ENCODE measurements around the gene AVEN. TPM values are rescaled to one million over a fixed set of nuclear protein-coding genes. Genes with fewer than 3 reads are reported as not detected.

AVEN gene
- total and polyA plus RNA-seq, 3 donors from 2014 or later = 23.4 to 35.1 (median 25.4) TPM

DNA sequence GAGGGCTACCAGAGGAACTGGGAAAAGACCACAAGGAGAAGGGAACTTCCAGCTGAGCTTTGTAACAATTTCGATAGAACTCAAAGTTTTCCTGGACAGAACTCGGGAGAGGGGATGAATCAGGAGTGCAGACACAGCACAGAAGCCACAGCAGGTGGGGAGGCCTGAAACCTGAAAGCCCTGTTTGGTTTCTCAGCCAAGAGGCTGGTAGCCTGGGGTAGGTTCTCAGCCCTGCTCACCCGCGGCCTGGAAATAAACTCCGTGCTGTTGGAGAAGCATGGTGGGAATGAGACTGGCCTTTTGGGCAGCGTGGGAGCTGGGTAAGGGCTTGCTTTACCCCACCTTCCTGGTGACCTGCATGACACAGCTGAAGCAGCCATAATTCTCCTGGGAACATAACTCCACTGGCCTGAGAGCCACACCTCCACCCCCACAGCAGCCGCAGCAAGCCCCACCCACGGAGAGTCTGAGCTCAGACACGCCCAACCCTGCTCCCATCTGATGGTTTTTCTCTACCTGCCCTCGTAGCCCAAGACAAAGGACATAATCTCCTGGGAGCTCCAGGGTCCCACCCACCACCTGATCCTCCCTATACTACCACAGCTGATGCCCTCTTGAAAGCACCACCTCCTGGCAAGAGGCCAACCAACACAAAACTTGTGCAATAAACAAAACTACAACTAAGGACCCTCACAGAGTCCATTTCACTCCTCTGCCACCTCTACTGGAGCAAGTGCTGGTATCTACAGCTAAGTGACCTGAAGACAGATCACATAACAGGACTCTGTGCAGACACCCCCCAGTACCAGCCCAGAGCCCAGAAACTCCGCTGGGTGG lies 123.2 kb downstream of the AVEN start:
- Histone ChIP-seq H3K27me3 (no peaks in the 10 kb centered on the region), H3K27ac (no peak overlapping the region), H3K36me3 (ENCODE audit: low read depth, missing control alignments) (no peaks in the 10 kb centered on the region), H3K9me3 (no peaks in the 10 kb centered on the region), H3K4me3 (no peak overlapping the region), H3K4me1 (no peaks in the 10 kb centered on the region)
- WGBS, 2 donors = 78 to 80% methylated on average over 9 to 11 of the region's 11 CpGs
- no peak for TF ChIP-seq CTCF (IDR thresholded peaks at IDR 0.05)
- TF ChIP-seq POLR2A (IDR thresholded peaks at IDR 0.05) = no peak
- intact Hi-C loops (cut with DNase I; ENCODE audit: low total_unique reads) = no loop called here
- DNase-seq = no peak

GRCh38 chr15:33913459-33913858 lies 125.5 kb downstream of the AVEN start:
- Histone ChIP-seq H3K27ac (no peak overlapping the region), H3K36me3 (ENCODE audit: low read depth, missing control alignments) (no peaks in the 10 kb centered on the region), H3K9me3 (no peaks in the 10 kb centered on the region), H3K4me3 (no peak overlapping the region), H3K27me3 (no peaks in the 10 kb centered on the region), H3K4me1 (no peaks in the 10 kb centered on the region)
- no peak for DNase-seq
- intact Hi-C loops (cut with DNase I; ENCODE audit: low total_unique reads) = no loop called here
- WGBS, 2 donors = 78 to 82% methylated on average over 1 of the region's 1 CpG
- TF ChIP-seq CTCF (IDR thresholded peaks at IDR 0.05) (no peak), POLR2A (IDR thresholded peaks at IDR 0.05) (no peak)

- no peaks in the 10 kb centered on the region for H3K36me3 ChIP-seq (ENCODE audit: low read depth, missing control alignments)
- H3K4me3 ChIP-seq = no peak overlapping the region
- H3K27me3 ChIP-seq = no peaks in the 10 kb centered on the region
- H3K9me3 ChIP-seq = no peaks in the 10 kb centered on the region
- no peak for TF ChIP-seq POLR2A (IDR thresholded peaks at IDR 0.05)
- TF ChIP-seq CTCF (IDR thresholded peaks at IDR 0.05) = no peak
- H3K4me1 ChIP-seq = peaks cover 1% of the 10 kb centered on the region
- intact Hi-C loops (cut with DNase I; ENCODE audit: low total_unique reads) = no loop called here
- DNase-seq = no peak
- H3K27ac ChIP-seq = no peak overlapping the region
These were observed 126.7 kb downstream of the AVEN start for GRCh38 chr15:33912326-33912725.

DNA sequence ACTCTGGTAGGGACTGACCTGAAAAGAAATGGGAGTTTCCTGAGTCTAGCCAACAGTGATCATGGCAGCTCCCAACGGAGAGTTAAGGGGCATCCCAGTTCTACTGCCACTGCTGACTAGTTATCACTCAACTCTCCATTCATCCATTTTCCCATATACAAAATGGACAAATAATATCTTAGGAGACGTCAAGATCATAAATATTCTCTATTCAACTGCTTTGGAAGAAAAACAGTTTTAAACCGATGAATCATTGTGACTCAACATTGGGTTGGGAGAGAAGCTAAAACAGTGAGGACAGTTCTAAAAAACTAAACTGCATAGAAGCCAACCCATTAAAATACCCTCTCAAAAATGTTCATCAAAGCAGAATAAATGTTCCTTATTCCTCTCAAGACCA lies 128.3 kb downstream of the AVEN start:
- H3K27me3 ChIP-seq = no peaks in the 10 kb centered on the region
- TF ChIP-seq POLR2A (IDR thresholded peaks at IDR 0.05) (no peak), CTCF (IDR thresholded peaks at IDR 0.05) (no peak)

GRCh38 chr15:33908406-33908805 lies 130.6 kb downstream of the AVEN start:
- Histone ChIP-seq H3K36me3 (ENCODE audit: low read depth, missing control alignments) (no peaks in the 10 kb centered on the region), H3K4me3 (no peak overlapping the region), H3K4me1 (peaks cover 6% of the 10 kb centered on the region), H3K27me3 (no peaks in the 10 kb centered on the region), H3K9me3 (no peaks in the 10 kb centered on the region), H3K27ac (no peak overlapping the region)
- TF ChIP-seq POLR2A (IDR thresholded peaks at IDR 0.05) (no peak), CTCF (IDR thresholded peaks at IDR 0.05) (no peak)
- intact Hi-C loops (cut with DNase I; ENCODE audit: low total_unique reads) = no loop called here
- DNase-seq = no peak
- WGBS, 2 donors = 88 to 94% methylated on average over 3 of the region's 3 CpGs

More for the DNA sequence above, 128.3 kb downstream of the AVEN start:
- Histone ChIP-seq H3K27ac (no peak overlapping the region), H3K4me1 (peaks cover 6% of the 10 kb centered on the region), H3K36me3 (ENCODE audit: low read depth, missing control alignments) (no peaks in the 10 kb centered on the region), H3K9me3 (no peaks in the 10 kb centered on the region), H3K4me3 (no peak overlapping the region)
- intact Hi-C loops (cut with DNase I; ENCODE audit: low total_unique reads) = no loop called here
- DNase-seq = no peak
- WGBS, 2 donors = 91 to 97% methylated on average over 3 of the region's 3 CpGs
